Liver (tissue), 9 donors: ENCODE data around the gene TMEM269. TPM values are rescaled to one million over a fixed set of nuclear protein-coding genes. Genes with fewer than 3 reads are reported as not detected.

Experiments used
- DNase-seq: peaks from one replicate; pipeline ENCODE4 v3.0.0-alpha.2; 2017; ENCODE audit warnings: low spot score
- H3K27ac ChIP-seq, 2 donors: one replicate each; pipeline ENCODE4 v1.7.0; 2013; ENCODE audit warnings: inconsistent platforms in 2 of 2, low read length in 2 of 2, control low read depth in 1 of 2, low read depth in 1 of 2, mild to moderate bottlenecking in 1 of 2
- H3K27me3 ChIP-seq, 4 donors: one replicate each; pipeline versions ENCODE4 v1.6.1 to v1.7.0; 2013; ENCODE audit warnings: low read length in 3 of 4, inconsistent platforms in 1 of 4, mild to moderate bottlenecking in 1 of 4, moderate library complexity in 1 of 4; ENCODE audit not compliant: control insufficient read depth in 4 of 4, insufficient read depth in 4 of 4
- H3K36me3 ChIP-seq, 4 donors: one replicate each; pipeline versions ENCODE4 v1.6.1 to v1.7.0; 2013; ENCODE audit warnings: low read length in 3 of 4, mild to moderate bottlenecking in 3 of 4, low read depth in 1 of 4, moderate library complexity in 1 of 4; ENCODE audit not compliant: control insufficient read depth in 4 of 4, insufficient read depth in 3 of 4
- H3K4me1 ChIP-seq, 4 donors: one replicate each; pipeline versions ENCODE4 v1.6.1 to v1.7.0; 2013; ENCODE audit warnings: low read length in 3 of 4, mild to moderate bottlenecking in 3 of 4, moderate library complexity in 1 of 4; ENCODE audit not compliant: control insufficient read depth in 4 of 4, insufficient read depth in 4 of 4
- H3K4me3 ChIP-seq, 3 donors: one replicate each; pipeline versions ENCODE4 v1.6.1 to v1.7.0; 2013; ENCODE audit warnings: low read length in 3 of 3, control low read depth in 1 of 3, low read depth in 1 of 3, mild to moderate bottlenecking in 1 of 3
- H3K9ac ChIP-seq, 2 donors: one replicate each; pipeline ENCODE4 v1.7.0; 2013; ENCODE audit warnings: low read length in 2 of 2, mild to moderate bottlenecking in 2 of 2, moderate library complexity in 2 of 2, control low read depth in 1 of 2, low read depth in 1 of 2
- H3K9me3 ChIP-seq, 4 donors: one replicate each; pipeline versions ENCODE4 v1.6.1 to v1.7.0; 2013; ENCODE audit warnings: low read length in 3 of 4; ENCODE audit not compliant: control insufficient read depth in 4 of 4
- EGR1 ChIP-seq, 2 donors: IDR thresholded peaks; 2 replicates each; pipeline ENCODE4 v1.6.1; 2016 to 2018; ENCODE audit warnings: antibody characterized with exemption in 2 of 2, low read depth in 2 of 2
- FOXA1 ChIP-seq: IDR thresholded peaks from 2 replicates; pipeline ENCODE4 v1.6.1; 2016; ENCODE audit warnings: antibody characterized with exemption
- FOXA2 ChIP-seq: IDR thresholded peaks from 2 replicates; pipeline ENCODE4 v1.6.1; 2016; ENCODE audit warnings: antibody characterized with exemption
- GABPA ChIP-seq, 2 donors: IDR thresholded peaks in 1 of 2; conservative IDR thresholded peaks in 1 of 2; 2 replicates each; pipeline ENCODE4 v1.6.1; 2016; ENCODE audit warnings: antibody characterized with exemption in 2 of 2, mild to moderate bottlenecking in 1 of 2, moderate library complexity in 1 of 2
- HNF4A ChIP-seq, 2 donors: conservative IDR thresholded peaks; 2 replicates each; pipeline ENCODE4 v1.6.1; 2016; ENCODE audit warnings: antibody characterized with exemption in 2 of 2, mild to moderate bottlenecking in 2 of 2
- HNF4G ChIP-seq: IDR thresholded peaks from 2 replicates; pipeline ENCODE4 v1.6.1; 2016; ENCODE audit warnings: antibody characterized with exemption
- NR2F2 ChIP-seq: IDR thresholded peaks from 2 replicates; pipeline ENCODE4 v1.6.1; 2016; ENCODE audit warnings: antibody characterized with exemption
- RAD21 ChIP-seq, 2 donors: IDR thresholded peaks; 2 replicates each; pipeline ENCODE4 v1.6.1; 2016; ENCODE audit warnings: antibody characterized with exemption in 2 of 2, mild to moderate bottlenecking in 2 of 2
- RXRA ChIP-seq, 2 donors: IDR thresholded peaks; 2 replicates each; pipeline ENCODE4 v1.6.1; 2017 to 2018; ENCODE audit warnings: antibody characterized with exemption in 2 of 2, mild to moderate bottlenecking in 1 of 2
- SP1 ChIP-seq: IDR thresholded peaks from 2 replicates; pipeline ENCODE4 v1.6.1; 2018; ENCODE audit warnings: antibody characterized with exemption, mild to moderate bottlenecking
- TAF1 ChIP-seq: conservative IDR thresholded peaks from 2 replicates; pipeline ENCODE4 v1.6.1; 2016; ENCODE audit warnings: antibody characterized with exemption, mild to moderate bottlenecking
- YY1 ChIP-seq: IDR thresholded peaks from 2 replicates; pipeline ENCODE4 v1.6.1; 2016; ENCODE audit warnings: antibody characterized with exemption, mild to moderate bottlenecking
- WGBS: extraction: QIAGEN DNeasy Blood & Tissue Kit; methylation state at CpG from one replicate; pipeline ENCODE4 v1.1.7; 2013; 5-methylcytosine and 5-hydroxymethylcytosine counted together
- polyA plus RNA-seq, 2 donors: library from polyadenylated mRNA; stranded (reverse) in 1 of 2; unstranded in 1 of 2; fragments of 200-250 nt in 1 of 2; fragments of >200 nt in 1 of 2; fragmentation: Nextera tagmentation in 1 of 2; extraction: Ambion mirVana in 1 of 2; gene quantifications; one replicate each; pipeline versions ENCODE4 v1.2.1 to v1.2.3, GENCODE V29; 2013 to 2015
- total RNA-seq, 2 donors: library from RNA; depleted of rRNA; stranded (reverse); fragments of >200 nt; gene quantifications; one replicate each; pipeline ENCODE4 v1.2.3, GENCODE V29; 2014
- TF ChIP-seq, protein P1 (sequence below): fragments of 150-350 bp; IDR thresholded peaks from 2 replicates; pipeline ENCODE4 v1.5.1; 2017; ENCODE audit warnings: improper control_type of control experiment, low read depth, low read length; ENCODE audit not compliant: missing input control
- TF ChIP-seq, protein P2 (sequence below): IDR thresholded peaks from 2 replicates; pipeline ENCODE4 v1.6.1; 2016; ENCODE audit warnings: antibody characterized with exemption
- TF ChIP-seq, protein P3 (sequence below): IDR thresholded peaks from 2 replicates; pipeline ENCODE4 v1.6.1; 2016; ENCODE audit warnings: antibody characterized with exemption
- TF ChIP-seq, protein P4 (sequence below): IDR thresholded peaks from 2 replicates; pipeline ENCODE4 v1.6.1; 2016; ENCODE audit warnings: antibody characterized with exemption
- TF ChIP-seq, protein P5 (sequence below): IDR thresholded peaks from 2 replicates; pipeline ENCODE4 v1.6.1; 2016; ENCODE audit warnings: antibody characterized with exemption, mild to moderate bottlenecking
- donor health status: healthy.
- donor health status: healthy.
- donor health status: healthy.
- donor health status: healthy.
- donor health status: healthy.

TMEM269 gene
- total and polyA plus RNA-seq, 4 donors, result 0.05 to 0.08 TPM; not detected in 2

DNA sequence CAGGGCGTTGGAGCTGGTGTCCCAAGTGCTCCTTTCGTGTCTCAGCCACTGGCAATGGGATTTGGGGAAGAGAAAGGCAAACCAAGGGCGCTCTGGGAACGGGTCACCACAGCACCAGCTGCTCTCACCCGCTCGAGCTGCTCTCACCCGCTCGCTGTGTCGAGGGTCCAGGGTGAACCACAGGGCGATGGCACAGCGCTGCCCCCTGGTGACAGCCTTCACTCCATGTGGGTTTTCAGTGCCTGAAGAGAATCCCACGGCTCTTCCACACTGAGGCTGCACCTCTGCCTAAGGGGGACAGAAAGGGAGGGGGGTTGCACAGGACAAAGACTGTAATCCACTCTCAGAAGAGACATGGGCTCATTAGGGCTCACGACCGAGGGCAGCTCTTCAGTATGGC is 37.7 kb upstream of the TMEM269 start:
- DNase-seq, result peak; percentile 66
- Histone ChIP-seq H3K4me1 (no peaks in the 10 kb centered on the region), H3K27ac (no peak overlapping the region), H3K9me3 (no peaks in the 10 kb centered on the region), H3K36me3 (peaks cover 6 to 48% (median 20%) of the 10 kb centered on the region in 4 donors), H3K27me3 (no peaks in the 10 kb centered on the region), H3K4me3 (no peak overlapping the region), H3K9ac (no peak overlapping the region)
- TF ChIP-seq SP1, result no peak
- TF ChIP-seq RAD21 (IDR thresholded peaks at IDR 0.05), result peak; percentile 62 to 81
- TF ChIP-seq, protein P1, sequence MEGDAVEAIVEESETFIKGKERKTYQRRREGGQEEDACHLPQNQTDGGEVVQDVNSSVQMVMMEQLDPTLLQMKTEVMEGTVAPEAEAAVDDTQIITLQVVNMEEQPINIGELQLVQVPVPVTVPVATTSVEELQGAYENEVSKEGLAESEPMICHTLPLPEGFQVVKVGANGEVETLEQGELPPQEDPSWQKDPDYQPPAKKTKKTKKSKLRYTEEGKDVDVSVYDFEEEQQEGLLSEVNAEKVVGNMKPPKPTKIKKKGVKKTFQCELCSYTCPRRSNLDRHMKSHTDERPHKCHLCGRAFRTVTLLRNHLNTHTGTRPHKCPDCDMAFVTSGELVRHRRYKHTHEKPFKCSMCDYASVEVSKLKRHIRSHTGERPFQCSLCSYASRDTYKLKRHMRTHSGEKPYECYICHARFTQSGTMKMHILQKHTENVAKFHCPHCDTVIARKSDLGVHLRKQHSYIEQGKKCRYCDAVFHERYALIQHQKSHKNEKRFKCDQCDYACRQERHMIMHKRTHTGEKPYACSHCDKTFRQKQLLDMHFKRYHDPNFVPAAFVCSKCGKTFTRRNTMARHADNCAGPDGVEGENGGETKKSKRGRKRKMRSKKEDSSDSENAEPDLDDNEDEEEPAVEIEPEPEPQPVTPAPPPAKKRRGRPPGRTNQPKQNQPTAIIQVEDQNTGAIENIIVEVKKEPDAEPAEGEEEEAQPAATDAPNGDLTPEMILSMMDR, result peak; percentile 40
- 73% methylated on average over 14 of the region's 14 CpGs for WGBS

DNA sequence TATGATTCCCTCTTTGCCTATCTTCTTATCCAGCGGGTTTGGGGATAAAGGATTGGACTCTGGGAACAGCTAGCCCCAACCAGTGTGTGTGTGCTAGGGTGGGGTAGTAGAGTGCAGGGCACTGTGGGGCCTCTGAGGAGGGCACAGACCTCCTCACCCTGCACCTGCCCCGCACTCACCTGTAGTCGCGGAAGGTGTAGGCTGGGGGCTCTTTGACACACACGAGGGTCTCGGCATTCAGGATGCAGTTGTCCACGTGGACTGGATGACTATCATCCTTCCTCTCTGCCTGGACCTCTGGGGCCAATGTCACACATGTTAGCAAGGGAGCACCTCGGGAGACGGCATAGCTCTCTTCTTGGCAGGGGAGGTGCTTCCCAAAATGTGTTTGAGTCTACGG is 36.8 kb upstream of the TMEM269 start:
- Histone ChIP-seq H3K9me3 (no peaks in the 10 kb centered on the region), H3K36me3 (peaks cover 9 to 56% (median 28%) of the 10 kb centered on the region in 4 donors), H3K4me3 (no peak overlapping the region), H3K27me3 (no peaks in the 10 kb centered on the region), H3K9ac (no peak overlapping the region), H3K4me1 (no peaks in the 10 kb centered on the region), H3K27ac (no peak overlapping the region)
- DNase-seq, result no peak
- no peak for TF ChIP-seq RAD21 (IDR thresholded peaks at IDR 0.05)
- TF ChIP-seq, protein P2, sequence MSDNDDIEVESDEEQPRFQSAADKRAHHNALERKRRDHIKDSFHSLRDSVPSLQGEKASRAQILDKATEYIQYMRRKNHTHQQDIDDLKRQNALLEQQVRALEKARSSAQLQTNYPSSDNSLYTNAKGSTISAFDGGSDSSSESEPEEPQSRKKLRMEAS, result no peak
- TF ChIP-seq TAF1, result no peak
- no peak for TF ChIP-seq YY1
- TF ChIP-seq, protein P1, result no peak
- TF ChIP-seq, protein P3, sequence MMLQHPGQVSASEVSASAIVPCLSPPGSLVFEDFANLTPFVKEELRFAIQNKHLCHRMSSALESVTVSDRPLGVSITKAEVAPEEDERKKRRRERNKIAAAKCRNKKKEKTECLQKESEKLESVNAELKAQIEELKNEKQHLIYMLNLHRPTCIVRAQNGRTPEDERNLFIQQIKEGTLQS, result no peak
- no peak for TF ChIP-seq EGR1 (IDR thresholded peaks at IDR 0.05; ENCODE audit: low read depth in 2 of 2)
- TF ChIP-seq, protein P4, sequence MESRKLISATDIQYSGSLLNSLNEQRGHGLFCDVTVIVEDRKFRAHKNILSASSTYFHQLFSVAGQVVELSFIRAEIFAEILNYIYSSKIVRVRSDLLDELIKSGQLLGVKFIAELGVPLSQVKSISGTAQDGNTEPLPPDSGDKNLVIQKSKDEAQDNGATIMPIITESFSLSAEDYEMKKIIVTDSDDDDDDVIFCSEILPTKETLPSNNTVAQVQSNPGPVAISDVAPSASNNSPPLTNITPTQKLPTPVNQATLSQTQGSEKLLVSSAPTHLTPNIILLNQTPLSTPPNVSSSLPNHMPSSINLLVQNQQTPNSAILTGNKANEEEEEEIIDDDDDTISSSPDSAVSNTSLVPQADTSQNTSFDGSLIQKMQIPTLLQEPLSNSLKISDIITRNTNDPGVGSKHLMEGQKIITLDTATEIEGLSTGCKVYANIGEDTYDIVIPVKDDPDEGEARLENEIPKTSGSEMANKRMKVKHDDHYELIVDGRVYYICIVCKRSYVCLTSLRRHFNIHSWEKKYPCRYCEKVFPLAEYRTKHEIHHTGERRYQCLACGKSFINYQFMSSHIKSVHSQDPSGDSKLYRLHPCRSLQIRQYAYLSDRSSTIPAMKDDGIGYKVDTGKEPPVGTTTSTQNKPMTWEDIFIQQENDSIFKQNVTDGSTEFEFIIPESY, result no peak
- TF ChIP-seq FOXA1, result no peak
- no peak for TF ChIP-seq NR2F2
- TF ChIP-seq RXRA (IDR thresholded peaks at IDR 0.05), result no peak
- TF ChIP-seq SP1, result no peak
- TF ChIP-seq GABPA (IDR thresholded peaks at IDR 0.05 in 1 of 2, conservative IDR thresholded peaks at IDR 0.05 in 1 of 2), result no peak
- no peak for TF ChIP-seq HNF4G
- TF ChIP-seq HNF4A (conservative IDR thresholded peaks at IDR 0.05), result no peak
- TF ChIP-seq, protein P5, sequence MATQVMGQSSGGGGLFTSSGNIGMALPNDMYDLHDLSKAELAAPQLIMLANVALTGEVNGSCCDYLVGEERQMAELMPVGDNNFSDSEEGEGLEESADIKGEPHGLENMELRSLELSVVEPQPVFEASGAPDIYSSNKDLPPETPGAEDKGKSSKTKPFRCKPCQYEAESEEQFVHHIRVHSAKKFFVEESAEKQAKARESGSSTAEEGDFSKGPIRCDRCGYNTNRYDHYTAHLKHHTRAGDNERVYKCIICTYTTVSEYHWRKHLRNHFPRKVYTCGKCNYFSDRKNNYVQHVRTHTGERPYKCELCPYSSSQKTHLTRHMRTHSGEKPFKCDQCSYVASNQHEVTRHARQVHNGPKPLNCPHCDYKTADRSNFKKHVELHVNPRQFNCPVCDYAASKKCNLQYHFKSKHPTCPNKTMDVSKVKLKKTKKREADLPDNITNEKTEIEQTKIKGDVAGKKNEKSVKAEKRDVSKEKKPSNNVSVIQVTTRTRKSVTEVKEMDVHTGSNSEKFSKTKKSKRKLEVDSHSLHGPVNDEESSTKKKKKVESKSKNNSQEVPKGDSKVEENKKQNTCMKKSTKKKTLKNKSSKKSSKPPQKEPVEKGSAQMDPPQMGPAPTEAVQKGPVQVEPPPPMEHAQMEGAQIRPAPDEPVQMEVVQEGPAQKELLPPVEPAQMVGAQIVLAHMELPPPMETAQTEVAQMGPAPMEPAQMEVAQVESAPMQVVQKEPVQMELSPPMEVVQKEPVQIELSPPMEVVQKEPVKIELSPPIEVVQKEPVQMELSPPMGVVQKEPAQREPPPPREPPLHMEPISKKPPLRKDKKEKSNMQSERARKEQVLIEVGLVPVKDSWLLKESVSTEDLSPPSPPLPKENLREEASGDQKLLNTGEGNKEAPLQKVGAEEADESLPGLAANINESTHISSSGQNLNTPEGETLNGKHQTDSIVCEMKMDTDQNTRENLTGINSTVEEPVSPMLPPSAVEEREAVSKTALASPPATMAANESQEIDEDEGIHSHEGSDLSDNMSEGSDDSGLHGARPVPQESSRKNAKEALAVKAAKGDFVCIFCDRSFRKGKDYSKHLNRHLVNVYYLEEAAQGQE, result no peak
- no peak for TF ChIP-seq FOXA2
- 91% methylated on average over 10 of the region's 10 CpGs for WGBS
